Measurements from ENCODE around the gene TRAF1. TPM values are rescaled to one million over a fixed set of nuclear protein-coding genes. Genes with fewer than 3 reads are reported as not detected.

TRAF1 gene
- total and polyA plus RNA-seq, 12 donors = 1.1 to 6.7 (median 2.0) TPM

DNA sequence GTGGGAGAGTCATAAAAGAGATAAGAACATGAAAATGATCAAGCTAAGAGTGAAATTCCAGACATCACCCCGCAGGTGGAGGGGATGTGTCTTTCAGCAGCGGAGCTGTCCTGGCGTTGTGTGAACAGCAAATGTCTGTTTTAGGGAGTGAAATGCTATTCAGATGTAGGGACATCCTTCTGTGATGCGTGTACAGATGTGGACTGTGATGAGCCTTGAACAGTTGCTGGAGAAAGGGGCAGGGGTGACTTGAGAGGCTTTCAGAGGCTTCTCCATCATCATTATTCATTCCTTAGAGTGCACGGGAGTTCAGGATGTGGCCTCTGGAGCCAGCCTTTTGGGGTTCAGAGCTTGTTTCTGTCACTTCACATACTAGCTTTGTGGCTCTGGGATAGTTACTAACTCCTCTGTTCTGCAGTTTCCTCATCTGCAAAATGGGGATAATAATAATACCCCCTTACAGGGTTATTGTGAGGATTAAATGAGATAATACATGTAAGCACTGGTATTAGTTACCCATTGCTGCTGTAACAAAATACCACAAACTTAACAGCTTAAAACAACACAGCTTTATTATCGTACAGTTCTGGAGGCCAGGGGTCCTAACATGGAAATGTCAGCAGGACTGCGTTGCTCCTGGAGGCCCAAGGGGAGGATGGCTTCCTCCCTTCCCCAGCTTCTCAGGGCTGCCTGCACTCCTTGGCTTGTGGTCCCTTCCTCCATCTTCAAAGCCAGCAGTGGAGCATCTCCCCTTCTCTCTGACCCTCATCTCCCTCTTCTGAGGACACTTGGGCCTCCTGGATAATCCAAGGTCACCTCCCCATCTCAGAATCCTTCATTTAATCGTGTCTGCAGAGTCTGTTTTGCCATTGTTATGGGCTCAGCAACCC is 9.4 kb downstream of the TRAF1 start:
- peak overlapping the region in 3 of 10 donors; percentile 1 to 29 (median 27) for H3K27ac ChIP-seq
- intact Hi-C loops (cut with DNase I) = no loop called here
- peaks cover 0 to 57% (median 0%) of the 10 kb centered on the region in 9 donors for H3K36me3 ChIP-seq
- no peak overlapping the region for H3K4me3 ChIP-seq
- DNase-seq (no peak), ATAC-seq (no peak)
- H3K9me3 ChIP-seq = peaks cover 0 to 6% (median 0%) of the 10 kb centered on the region in 11 donors
- H3K4me1 ChIP-seq = peaks cover 9 to 58% (median 29%) of the 10 kb centered on the region in 9 donors
- 90 to 92% methylated on average over 8 of the region's 8 CpGs for WGBS, 2 donors
- H3K27me3 ChIP-seq = no peaks in the 10 kb centered on the region
- no peak for TF ChIP-seq CTCF (IDR thresholded peaks at IDR 0.05)

- no peak overlapping the region for H3K4me3 ChIP-seq
- intact Hi-C loops (cut with DNase I) = no loop called here
- peaks cover 0 to 6% (median 0%) of the 10 kb centered on the region in 11 donors for H3K9me3 ChIP-seq
- H3K4me1 ChIP-seq = peaks cover 7 to 51% (median 29%) of the 10 kb centered on the region in 9 donors
- peak overlapping the region in 3 of 10 donors; percentile 1 to 29 (median 27) for H3K27ac ChIP-seq
- TF ChIP-seq CTCF (IDR thresholded peaks at IDR 0.05) = peak in 3 of 9 donors; percentile 17 to 40 (median 32)
- H3K27me3 ChIP-seq = no peaks in the 10 kb centered on the region
- 52 to 56% methylated on average over 3 of the region's 3 CpGs for WGBS, 2 donors
- peaks cover 0 to 62% (median 0%) of the 10 kb centered on the region in 9 donors for H3K36me3 ChIP-seq
- DNase-seq (peak in 1 of 2 donors; percentile 64), ATAC-seq (peak in 5 of 8 donors; percentile 23 to 53 (median 23))
Measured at GRCh38 chr9:120916588-120916987, 10.0 kb downstream of the TRAF1 start.

- WGBS, 2 donors = 80 to 81% methylated on average over 5 of the region's 5 CpGs
- TF ChIP-seq CTCF (IDR thresholded peaks at IDR 0.05) = no peak
- Histone ChIP-seq H3K9me3 (peaks cover 0 to 6% (median 0%) of the 10 kb centered on the region in 11 donors), H3K27me3 (no peaks in the 10 kb centered on the region), H3K36me3 (peaks cover 0 to 63% (median 0%) of the 10 kb centered on the region in 9 donors), H3K4me1 (peaks cover 7 to 46% (median 28%) of the 10 kb centered on the region in 9 donors), H3K27ac (no peak overlapping the region), H3K4me3 (no peak overlapping the region)
- no peak for ATAC-seq
- no peak for DNase-seq
- intact Hi-C loops (cut with DNase I) = no loop called here
Measured at GRCh38 chr9:120915854-120916470, 10.6 kb downstream of the TRAF1 start.

DNA sequence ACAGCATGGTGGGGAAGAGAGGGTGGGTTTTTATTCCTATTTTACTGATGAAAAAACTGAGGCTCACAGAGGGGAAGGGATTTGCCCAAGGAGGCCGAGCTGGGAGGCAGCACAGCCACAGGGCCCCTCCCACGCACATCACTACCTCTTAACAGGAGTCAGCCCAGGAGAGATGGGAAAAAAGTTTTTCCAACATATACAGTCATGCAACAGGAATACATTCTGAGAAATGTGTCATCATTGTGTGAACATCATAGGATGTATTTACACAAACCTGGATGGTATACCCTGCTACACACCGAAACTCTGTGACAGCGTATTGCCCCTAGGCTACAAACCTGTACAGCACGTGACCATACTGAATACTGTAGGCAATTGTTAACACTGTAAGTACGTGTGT is 11.6 kb downstream of the TRAF1 start:
- ATAC-seq = no peak
- DNase-seq = no peak

More for the DNA sequence above, 11.6 kb downstream of the TRAF1 start:
- no peaks in the 10 kb centered on the region for H3K27me3 ChIP-seq
- peaks cover 0 to 73% (median 0%) of the 10 kb centered on the region in 9 donors for H3K36me3 ChIP-seq
- H3K4me1 ChIP-seq = peaks cover 7 to 46% (median 21%) of the 10 kb centered on the region in 9 donors
- 92 to 93% methylated on average over 6 of the region's 6 CpGs for WGBS, 2 donors
- peaks cover 0 to 6% (median 0%) of the 10 kb centered on the region in 11 donors for H3K9me3 ChIP-seq
- TF ChIP-seq CTCF (IDR thresholded peaks at IDR 0.05) = no peak
- H3K4me3 ChIP-seq = no peak overlapping the region
- intact Hi-C loops (cut with DNase I) = no loop called here
- no peak overlapping the region for H3K27ac ChIP-seq
